Loucy (cell line): ENCODE measurements around the gene CRTAC1.

ENCODE experiments used
- H2AFZ ChIP-seq: fragments of 200-600 bp; sonication (generic); 2 replicates; pipeline ENCODE4 v1.6.0; 2016; ENCODE audit warnings: antibody characterized with exemption, mild to moderate bottlenecking, low read length, moderate library complexity
- H3F3A ChIP-seq: fragments of 200-600 bp; 2 replicates; pipeline ENCODE4 v1.6.0; 2016; ENCODE audit warnings: antibody characterized with exemption, low read depth, mild to moderate bottlenecking
- H3K27me3 ChIP-seq: fragments of 200-600 bp; sonication (generic); 2 replicates; pipeline ENCODE4 v1.6.1; 2014; ENCODE audit warnings: low read length, mild to moderate bottlenecking; ENCODE audit not compliant: insufficient read depth, poor library complexity, severe bottlenecking
- H3K36me3 ChIP-seq: fragments of 200-600 bp; sonication (generic); 2 replicates; pipeline ENCODE4 v1.6.1; 2016; ENCODE audit warnings: low read length; ENCODE audit not compliant: insufficient read depth
- H3K4me1 ChIP-seq: fragments of 200-600 bp; sonication (generic); 2 replicates; pipeline ENCODE4 v1.5.1; 2014; ENCODE audit warnings: low read length, mild to moderate bottlenecking; ENCODE audit not compliant: insufficient read depth, poor library complexity, severe bottlenecking
- H3K4me2 ChIP-seq: fragments of 200-600 bp; sonication (generic); 2 replicates; pipeline ENCODE4 v1.6.0; 2014; ENCODE audit warnings: antibody characterized with exemption, low read length, low read depth, mild to moderate bottlenecking; ENCODE audit not compliant: poor library complexity, severe bottlenecking
- H3K4me3 ChIP-seq: fragments of 200-600 bp; sonication (generic); 2 replicates; pipeline ENCODE4 v1.5.1; 2014; ENCODE audit warnings: low read length, mild to moderate bottlenecking, mixed read lengths; ENCODE audit not compliant: poor library complexity, severe bottlenecking
- H3K79me2 ChIP-seq: fragments of 200-600 bp; sonication (generic); 2 replicates; pipeline ENCODE4 v1.6.1; 2014; ENCODE audit warnings: low read length; ENCODE audit not compliant: insufficient read depth
- H3K9ac ChIP-seq: fragments of 200-600 bp; sonication (generic); 2 replicates; pipeline ENCODE4 v1.6.0; 2014; ENCODE audit warnings: mild to moderate bottlenecking, low read depth, low read length, moderate library complexity; ENCODE audit not compliant: poor library complexity, severe bottlenecking
- H3K9me2 ChIP-seq: fragments of 200-600 bp; sonication (generic); replicated peaks from 2 replicates; pipeline ENCODE4 v1.6.1; 2016; ENCODE audit warnings: low read depth, low read length, mixed read lengths
- H3K9me3 ChIP-seq: fragments of 200-600 bp; sonication (generic); 2 replicates; pipeline ENCODE4 v1.6.1; 2014; ENCODE audit warnings: mild to moderate bottlenecking, antibody characterized with exemption, low read length, low read depth; ENCODE audit not compliant: insufficient read depth
- H4K20me1 ChIP-seq: fragments of 200-600 bp; sonication (generic); 2 replicates; pipeline ENCODE4 v1.6.0; 2014; ENCODE audit warnings: antibody characterized with exemption, low read length, mild to moderate bottlenecking; ENCODE audit not compliant: insufficient read depth, poor library complexity, severe bottlenecking
- CTCF ChIP-seq: fragments of 200-600 bp; sonication (generic); conservative IDR thresholded peaks from 2 replicates; pipeline ENCODE4 v1.5.1; 2014; ENCODE audit warnings: mild to moderate bottlenecking, antibody characterized with exemption, low read length
- EZH2phosphoT487 ChIP-seq: fragments of 200-600 bp; IDR thresholded peaks from 2 replicates; pipeline ENCODE4 v1.6.1; 2018; ENCODE audit warnings: antibody characterized with exemption, mild to moderate bottlenecking, moderate library complexity, borderline replicate concordance

The CRTAC1 gene

GRCh38 chr10:98028168-98028770 is 2.2 kb downstream of the CRTAC1 start:
- Histone ChIP-seq H3K9me2 (no peaks in the 10 kb centered on the region), H3K4me3 (no peak overlapping the region), H3K27me3 (no peaks in the 10 kb centered on the region)

GRCh38 chr10:98023024-98023423 is 7.4 kb downstream of the CRTAC1 start:
- Histone ChIP-seq H3K36me3 (no peaks in the 10 kb centered on the region), H3K9me3 (no peaks in the 10 kb centered on the region), H3K79me2 (no peaks in the 10 kb centered on the region), H3K4me3 (no peak overlapping the region), H2AFZ (no peak overlapping the region), H4K20me1 (no peaks in the 10 kb centered on the region), H3K27me3 (no peaks in the 10 kb centered on the region), H3K9me2 (no peaks in the 10 kb centered on the region), H3K4me1 (no peaks in the 10 kb centered on the region), H3K4me2 (no peak overlapping the region), H3K9ac (no peak overlapping the region), H3F3A (no peaks in the 10 kb centered on the region)
- TF ChIP-seq EZH2phosphoT487 (no peak), CTCF (no peak)

More at GRCh38 chr10:98028168-98028770, 2.2 kb downstream of the CRTAC1 start:
- no peak overlapping the region for H2AFZ ChIP-seq
- H3K4me2 ChIP-seq: no peak overlapping the region
- H3K9ac ChIP-seq: no peak overlapping the region
- TF ChIP-seq EZH2phosphoT487 (no peak), CTCF (peak; percentile 94)
- no peaks in the 10 kb centered on the region for H3F3A ChIP-seq
- no peaks in the 10 kb centered on the region for H3K36me3 ChIP-seq
- no peaks in the 10 kb centered on the region for H4K20me1 ChIP-seq
- H3K79me2 ChIP-seq: no peaks in the 10 kb centered on the region
- no peaks in the 10 kb centered on the region for H3K9me3 ChIP-seq
- no peaks in the 10 kb centered on the region for H3K4me1 ChIP-seq

DNA sequence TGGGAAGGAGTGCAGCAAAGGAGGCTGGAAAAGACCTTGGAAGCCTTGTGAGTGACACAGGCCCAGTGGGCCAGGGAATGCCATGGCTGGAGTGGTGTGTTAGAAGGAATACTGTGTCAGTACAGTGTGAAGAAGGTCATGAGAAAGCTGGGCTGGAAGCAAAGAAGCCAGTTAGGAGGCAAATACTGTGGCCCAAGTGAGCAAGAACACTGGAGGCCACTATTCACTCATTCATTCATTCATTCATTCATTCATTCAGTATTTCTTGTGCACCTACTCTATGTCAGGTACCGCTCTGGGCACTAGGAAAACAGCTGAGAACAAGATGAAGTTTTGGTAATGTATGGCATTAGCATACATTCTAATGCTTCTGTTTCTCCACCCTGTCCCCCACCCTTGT is 9.6 kb downstream of the CRTAC1 start:
- Histone ChIP-seq H3K79me2 (no peaks in the 10 kb centered on the region), H3K9me3 (no peaks in the 10 kb centered on the region), H3K9me2 (no peaks in the 10 kb centered on the region), H3K36me3 (no peaks in the 10 kb centered on the region), H3K9ac (no peak overlapping the region), H3K4me3 (no peak overlapping the region), H3K4me2 (no peak overlapping the region), H4K20me1 (no peaks in the 10 kb centered on the region), H3K4me1 (no peaks in the 10 kb centered on the region), H3F3A (no peaks in the 10 kb centered on the region), H2AFZ (no peak overlapping the region), H3K27me3 (peaks cover 5% of the 10 kb centered on the region)
- no peak for TF ChIP-seq EZH2phosphoT487
- TF ChIP-seq CTCF: no peak
